ENCODE results near the gene LZTFL1.

The LZTFL1 gene

GRCh38 chr3:45841757-45842491, at the start of gene LZTFL1:
Gene LZTFL1, minus strand, starts transcription at chr3:45842119. Its CDS starts 128 bp downstream, at chr3:45841991.
- DNase-seq (ENCODE audit: low read depth in 2 of 2): peak; percentile 77 to 87

- DNase-seq (ENCODE audit: low read depth in 2 of 2): no peak
These were observed 48.5 kb upstream of the LZTFL1 start for GRCh38 chr3:45890405-45890804.

- DNase-seq (ENCODE audit: low read depth in 2 of 2): no peak
These were observed 47.4 kb upstream of the LZTFL1 start for GRCh38 chr3:45889337-45889736.

GRCh38 chr3:45887759-45888511, 46.0 kb upstream of the LZTFL1 start:
- DNase-seq (ENCODE audit: low read depth in 2 of 2): no peak

GRCh38 chr3:45887285-45887684, 45.4 kb upstream of the LZTFL1 start:
- no peak for DNase-seq (ENCODE audit: low read depth in 2 of 2)

GRCh38 chr3:45885979-45886705, 44.2 kb upstream of the LZTFL1 start, which contains the start of gene CCR9:
Gene CCR9, plus strand, starts transcription at chr3:45886543. Its CDS starts 8,391 bp downstream, at chr3:45894934.
- no peak for DNase-seq (ENCODE audit: low read depth in 2 of 2)

GRCh38 chr3:45884368-45885201, 42.7 kb upstream of the LZTFL1 start:
- no peak for DNase-seq (ENCODE audit: low read depth in 2 of 2)

- peak; percentile 29 to 34 for DNase-seq (ENCODE audit: low read depth in 2 of 2)
These were observed 39.4 kb upstream of the LZTFL1 start for GRCh38 chr3:45881078-45882022.

- no peak for DNase-seq (ENCODE audit: low read depth in 2 of 2)
These were observed 38.8 kb upstream of the LZTFL1 start for GRCh38 chr3:45880725-45881077.

- no peak for DNase-seq (ENCODE audit: low read depth in 2 of 2)
These were observed 36.2 kb upstream of the LZTFL1 start for GRCh38 chr3:45878124-45878523.

- no peak for DNase-seq (ENCODE audit: low read depth in 2 of 2)
These were observed 32.9 kb upstream of the LZTFL1 start for GRCh38 chr3:45874677-45875346.

- no peak for DNase-seq (ENCODE audit: low read depth in 2 of 2)
These were observed 31.7 kb upstream of the LZTFL1 start for GRCh38 chr3:45873638-45874037.

GRCh38 chr3:45873036-45873435, 31.1 kb upstream of the LZTFL1 start:
- DNase-seq (ENCODE audit: low read depth in 2 of 2): no peak

- no peak for DNase-seq (ENCODE audit: low read depth in 2 of 2)
These were observed 30.6 kb upstream of the LZTFL1 start for GRCh38 chr3:45872569-45872968.

GRCh38 chr3:45871780-45872179, 29.9 kb upstream of the LZTFL1 start:
- no peak for DNase-seq (ENCODE audit: low read depth in 2 of 2)

GRCh38 chr3:45870099-45870498, 28.2 kb upstream of the LZTFL1 start:
- peak; percentile 30 to 49 for DNase-seq (ENCODE audit: low read depth in 2 of 2)

GRCh38 chr3:45869638-45870037, 27.7 kb upstream of the LZTFL1 start:
- DNase-seq (ENCODE audit: low read depth in 2 of 2): no peak

GRCh38 chr3:45868650-45869049, 26.7 kb upstream of the LZTFL1 start:
- DNase-seq (ENCODE audit: low read depth in 2 of 2): no peak

GRCh38 chr3:45868213-45868612, 26.3 kb upstream of the LZTFL1 start:
- DNase-seq (ENCODE audit: low read depth in 2 of 2): no peak

GRCh38 chr3:45865563-45865962, 23.6 kb upstream of the LZTFL1 start:
- no peak for DNase-seq (ENCODE audit: low read depth in 2 of 2)

Measured in stimulated activated CD8-positive, alpha-beta memory T cell treated with anti-CD3 and anti-CD28 coated beads, Interleukin-15, amount 100 ng/mL, for 4 hours (primary cell).